Activated T-helper 1 cell treated with Interleukin-2 at 50 U/mL for 16 hours (primary cell): ENCODE data around the gene DLG1.

Source experiments
- DNase-seq: peaks from one replicate; pipeline ENCODE4 v3.0.0-alpha.2; 2020; ENCODE audit warnings: low read depth

The DLG1 gene

GRCh38 chr3:197029511-197030167 lies 268.8 kb downstream of the DLG1 start, which contains the start of gene MELTF:
MELTF (minus strand) TSS chr3:197029817; CDS start chr3:197029702, 115 bp downstream.
- DNase-seq = peak; percentile 63

DNA sequence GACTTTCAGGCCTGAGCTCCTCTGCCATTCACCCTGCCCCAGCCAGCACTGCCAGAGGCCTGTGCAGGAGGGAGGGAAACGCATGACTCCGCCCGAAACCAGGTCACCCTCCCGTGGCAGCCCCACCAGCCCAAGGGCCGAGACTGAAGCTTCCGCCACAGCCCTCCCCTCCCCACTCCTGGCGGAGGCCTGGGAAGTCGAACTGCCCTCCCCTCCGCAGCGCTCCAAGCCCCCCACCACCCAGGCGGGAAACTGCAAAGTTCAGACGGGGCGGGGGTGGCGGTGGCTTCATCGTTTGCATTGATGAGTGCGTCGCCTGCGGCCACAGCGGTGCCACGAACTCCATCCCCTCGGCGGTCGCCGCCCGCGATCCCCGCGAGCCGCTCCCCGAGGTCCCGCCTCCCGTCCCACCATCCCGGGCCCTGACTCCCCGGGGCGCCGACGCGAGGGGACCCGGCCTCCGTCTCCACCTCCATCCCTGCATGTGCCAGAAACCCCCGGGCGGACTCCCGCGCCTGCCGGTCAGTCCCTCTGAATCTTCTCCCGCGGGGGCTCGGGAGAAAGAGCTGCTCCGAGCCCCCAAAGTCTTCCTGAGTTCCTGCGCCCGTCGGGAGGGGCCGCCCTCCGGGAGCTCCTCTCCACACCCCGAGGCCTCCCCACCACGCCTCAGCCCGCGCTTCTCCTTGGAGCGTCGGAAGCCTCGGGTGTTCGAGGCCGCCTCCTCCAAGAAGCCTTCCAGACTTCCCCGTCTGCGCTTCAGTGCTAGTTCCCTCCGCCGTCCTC lies 269.5 kb downstream of the DLG1 start:
- DNase-seq = no peak

GRCh38 chr3:197027896-197028727 lies 270.3 kb downstream of the DLG1 start:
- DNase-seq = no peak

- no peak for DNase-seq
These were observed 271.1 kb downstream of the DLG1 start for GRCh38 chr3:197027151-197027895.

DNA sequence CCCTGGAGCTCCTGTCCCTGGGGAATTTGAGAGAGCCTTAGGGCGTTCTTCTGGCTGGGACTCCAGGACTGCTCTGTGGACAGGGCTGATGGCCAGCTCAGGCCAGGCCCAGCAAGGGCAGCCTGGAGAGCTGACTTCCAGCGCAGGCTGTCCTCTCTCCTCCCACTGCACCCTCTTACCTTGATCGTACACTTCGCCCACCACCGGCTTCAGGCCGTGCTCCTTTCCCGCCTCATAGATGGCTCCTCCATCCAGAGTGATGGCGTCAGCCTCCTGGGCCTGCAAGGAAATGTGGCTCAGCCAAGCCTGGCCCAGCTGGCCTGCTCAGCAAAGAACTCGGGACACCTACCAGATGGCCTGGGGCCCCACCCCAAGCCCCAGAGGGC lies 271.9 kb downstream of the DLG1 start:
- DNase-seq = no peak

- no peak for DNase-seq
These were observed 272.5 kb downstream of the DLG1 start for GRCh38 chr3:197025736-197026480.

DNA sequence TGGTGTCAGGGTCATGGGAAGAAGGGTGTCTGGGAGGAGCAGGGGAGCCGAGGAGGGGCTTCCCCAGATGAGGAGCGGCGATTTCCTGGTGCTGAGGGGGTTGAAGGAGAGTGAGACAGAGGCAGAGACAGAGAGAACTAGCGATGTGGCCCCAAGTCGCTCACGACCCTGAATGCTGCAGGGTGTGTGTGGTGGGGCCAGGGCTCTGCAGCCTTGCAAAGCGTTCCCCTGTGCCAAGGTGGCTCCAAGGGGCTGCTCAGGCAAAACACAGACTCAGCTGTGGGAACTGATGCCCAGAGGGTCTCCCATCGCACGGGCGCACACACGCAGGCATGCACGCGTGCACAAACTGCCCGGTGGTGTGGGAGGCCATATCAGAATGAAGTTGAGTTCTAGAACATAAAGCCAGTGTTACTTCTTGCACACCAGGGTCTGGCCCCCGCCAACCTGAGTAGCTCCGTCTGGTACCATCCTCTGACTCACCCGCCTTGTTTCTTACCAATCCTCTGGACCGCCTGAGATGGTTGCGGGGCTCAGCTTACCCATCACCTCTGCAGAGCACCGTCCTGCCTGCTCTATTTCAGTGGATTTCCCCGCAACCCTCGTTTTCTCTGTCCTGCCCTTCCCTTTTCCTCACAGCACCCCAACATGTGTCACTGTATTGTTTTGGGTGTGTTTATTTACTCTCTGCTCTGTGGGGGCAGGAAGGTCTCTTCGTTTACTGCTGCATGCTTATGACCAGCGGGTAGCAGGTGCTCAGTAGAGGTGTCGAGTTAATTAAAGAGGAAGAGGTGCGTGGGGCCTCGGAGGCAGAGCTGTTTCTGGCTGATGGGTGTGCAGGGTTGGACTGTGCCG lies 273.3 kb downstream of the DLG1 start:
- DNase-seq = no peak

GRCh38 chr3:197023998-197024651 lies 274.3 kb downstream of the DLG1 start:
- no peak for DNase-seq

GRCh38 chr3:197023241-197023997 lies 275.0 kb downstream of the DLG1 start:
- no peak for DNase-seq

DNA sequence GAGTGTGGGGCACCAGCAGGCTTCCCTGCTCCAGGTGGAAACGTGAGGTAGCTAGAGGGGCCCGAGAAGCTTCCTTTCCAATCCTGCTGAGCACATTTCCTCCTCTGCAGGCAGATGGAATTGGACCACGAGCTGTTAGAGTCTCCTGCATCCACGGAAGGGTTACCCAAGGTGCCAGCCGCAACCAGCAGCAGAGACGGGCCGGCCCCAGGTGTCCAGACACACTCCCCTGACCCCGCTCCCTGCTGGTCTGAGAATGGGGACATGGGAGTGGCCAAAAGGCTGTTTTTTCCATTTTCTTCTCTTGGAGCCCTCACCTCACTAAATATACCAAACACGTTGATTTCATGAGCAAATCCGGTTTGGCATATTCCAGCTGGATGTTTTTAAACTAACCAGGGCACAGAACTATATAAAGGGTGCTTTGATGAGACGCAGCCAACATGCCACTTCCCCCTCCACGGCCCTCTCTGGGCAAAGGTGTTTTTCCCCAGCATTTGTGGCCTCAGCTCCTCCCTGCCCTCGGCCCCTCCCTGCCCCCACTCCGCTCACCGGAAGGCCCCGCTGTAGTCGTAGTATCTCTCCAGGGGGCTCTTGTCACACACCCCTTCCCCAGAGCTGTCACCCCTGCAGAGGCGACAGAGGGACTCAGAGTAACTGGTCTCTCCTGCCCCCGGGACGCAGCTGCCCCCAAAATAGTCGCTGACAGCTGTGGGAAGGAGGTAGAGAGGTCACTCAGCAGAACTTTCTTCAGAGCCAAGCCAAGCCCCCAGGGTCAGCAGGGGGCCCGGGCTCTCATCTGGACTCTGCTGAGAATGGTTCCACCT lies 275.8 kb downstream of the DLG1 start:
- no peak for DNase-seq

GRCh38 chr3:197021729-197022404 lies 276.5 kb downstream of the DLG1 start:
- DNase-seq = no peak

GRCh38 chr3:197021231-197021630 lies 277.2 kb downstream of the DLG1 start:
- no peak for DNase-seq

DNA sequence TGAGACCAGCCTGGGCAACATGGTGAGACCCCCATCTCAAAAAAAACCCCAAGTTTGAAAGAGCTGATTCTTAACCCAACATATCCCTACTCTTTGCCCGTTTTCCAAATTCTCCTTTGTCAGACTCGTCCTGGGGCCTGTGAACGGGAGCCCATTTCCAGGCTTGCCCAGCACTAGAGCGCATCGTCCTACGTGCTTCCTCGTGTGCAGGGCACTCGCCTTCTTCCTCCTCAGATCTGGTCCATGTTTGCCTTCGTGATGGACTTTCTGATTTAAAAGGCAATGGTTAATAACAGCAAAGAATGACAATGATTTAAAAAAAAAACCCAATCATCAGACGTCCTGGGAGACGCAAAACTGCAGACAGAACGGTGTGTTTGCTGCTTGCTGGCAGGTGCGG lies 278.9 kb downstream of the DLG1 start:
- no peak for DNase-seq

GRCh38 chr3:197019021-197019420 lies 279.4 kb downstream of the DLG1 start:
- no peak for DNase-seq

DNA sequence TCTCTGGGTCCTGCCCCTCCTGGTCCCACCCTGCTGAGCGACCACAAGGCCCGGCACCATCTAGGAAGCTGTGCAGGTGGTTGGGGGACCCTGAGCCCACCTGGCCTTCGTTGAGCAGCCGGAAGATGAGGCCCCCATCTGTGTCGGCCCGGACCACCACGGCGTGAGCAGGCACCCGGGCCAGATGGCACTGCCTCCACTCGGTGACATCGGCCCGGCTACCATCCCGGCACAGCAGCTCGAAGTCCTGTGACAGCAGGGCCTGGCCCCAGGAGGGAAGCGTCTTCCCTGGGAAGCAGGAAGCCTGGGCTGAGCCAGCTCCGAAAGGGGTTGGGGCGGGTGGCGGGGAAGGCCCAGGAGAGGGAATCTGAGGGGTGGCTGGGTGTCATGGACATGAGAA lies 281.4 kb downstream of the DLG1 start:
- DNase-seq = no peak

DNA sequence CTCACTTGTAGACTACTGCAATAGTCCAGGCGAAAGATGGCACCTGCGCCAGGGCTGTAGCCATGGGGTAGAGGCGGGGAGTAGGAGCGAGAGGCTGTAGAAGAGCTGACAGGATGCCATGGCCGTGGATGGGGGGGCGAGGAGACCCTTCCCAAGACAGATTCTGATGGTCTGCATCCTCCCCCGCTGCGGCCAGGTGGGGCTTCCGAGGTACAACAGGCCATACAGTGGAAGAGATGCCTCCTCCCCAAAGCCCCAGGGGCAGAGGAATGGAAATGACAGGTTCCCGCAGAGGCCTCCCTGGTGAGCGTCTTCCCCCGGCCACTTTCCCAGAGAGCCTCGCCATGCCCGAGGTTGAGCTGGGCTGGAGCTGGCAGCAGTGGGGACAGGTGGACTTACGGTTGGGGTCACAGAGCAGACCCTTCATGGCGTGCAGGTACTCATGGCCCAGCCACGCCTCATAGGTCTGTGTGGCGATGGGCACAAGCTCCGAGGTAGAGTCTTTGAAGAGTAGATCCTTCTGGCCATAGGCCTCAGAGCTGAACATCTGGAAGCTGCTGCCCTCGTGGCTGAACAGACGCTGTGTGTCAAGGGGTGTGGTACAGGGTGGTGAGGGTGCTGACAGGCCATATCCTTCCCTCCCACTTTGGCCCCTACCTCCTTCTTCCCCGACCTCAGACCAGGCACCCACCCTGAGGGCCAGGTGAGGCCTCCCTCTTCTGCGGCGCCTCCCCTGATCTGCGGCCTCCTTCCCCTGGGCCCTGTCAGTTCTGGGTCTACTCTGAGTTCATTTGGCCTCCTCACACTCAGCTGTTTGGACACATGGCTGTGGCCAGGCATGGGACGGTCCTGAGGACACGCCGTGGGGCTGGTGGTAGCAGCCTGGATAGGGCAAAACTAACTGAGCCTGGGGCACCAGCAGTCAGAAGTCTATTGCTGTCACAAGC lies 282.3 kb downstream of the DLG1 start:
- DNase-seq = no peak
